Fibroblast of lung (primary cell): ENCODE measurements around the gene GLRA2.

ENCODE experiments used
- EZH2 ChIP-seq: IDR thresholded peaks from 2 replicates; pipeline ENCODE4 v1.5.1; 2012; ENCODE audit warnings: low read length, control low read depth, mild to moderate bottlenecking; ENCODE audit errors: missing control alignments
- TF ChIP-seq, protein P1 (sequence below), 2 donors: IDR thresholded peaks in 1 of 2; conservative IDR thresholded peaks in 1 of 2; 1 replicate in 1 of 2; 2 replicates in 1 of 2; pipeline ENCODE4 v1.5.1; 2011 to 2012; ENCODE audit warnings: low read length in 2 of 2, control low read depth in 1 of 2, inconsistent platforms in 1 of 2, low read depth in 1 of 2, mild to moderate bottlenecking in 1 of 2

GRCh38 chrX:14673236-14673635 is 143.9 kb downstream of the GLRA2 start:
- TF ChIP-seq, protein P1, sequence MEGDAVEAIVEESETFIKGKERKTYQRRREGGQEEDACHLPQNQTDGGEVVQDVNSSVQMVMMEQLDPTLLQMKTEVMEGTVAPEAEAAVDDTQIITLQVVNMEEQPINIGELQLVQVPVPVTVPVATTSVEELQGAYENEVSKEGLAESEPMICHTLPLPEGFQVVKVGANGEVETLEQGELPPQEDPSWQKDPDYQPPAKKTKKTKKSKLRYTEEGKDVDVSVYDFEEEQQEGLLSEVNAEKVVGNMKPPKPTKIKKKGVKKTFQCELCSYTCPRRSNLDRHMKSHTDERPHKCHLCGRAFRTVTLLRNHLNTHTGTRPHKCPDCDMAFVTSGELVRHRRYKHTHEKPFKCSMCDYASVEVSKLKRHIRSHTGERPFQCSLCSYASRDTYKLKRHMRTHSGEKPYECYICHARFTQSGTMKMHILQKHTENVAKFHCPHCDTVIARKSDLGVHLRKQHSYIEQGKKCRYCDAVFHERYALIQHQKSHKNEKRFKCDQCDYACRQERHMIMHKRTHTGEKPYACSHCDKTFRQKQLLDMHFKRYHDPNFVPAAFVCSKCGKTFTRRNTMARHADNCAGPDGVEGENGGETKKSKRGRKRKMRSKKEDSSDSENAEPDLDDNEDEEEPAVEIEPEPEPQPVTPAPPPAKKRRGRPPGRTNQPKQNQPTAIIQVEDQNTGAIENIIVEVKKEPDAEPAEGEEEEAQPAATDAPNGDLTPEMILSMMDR (conservative IDR thresholded peaks at IDR 0.05 in 1 of 2, IDR thresholded peaks at IDR 0.05 in 1 of 2; ENCODE audit: low read depth in 1 of 2, low read length in 2 of 2) = no peak
- TF ChIP-seq EZH2 = no peak
